D341Med (cell line): Measurements from ENCODE around the gene LAS1L.
"Not testable (repeated sequence)": the region's sequence is repeated elsewhere in the genome, so short reads cannot be mapped to it uniquely, and the experiment has no call there.

Experiments
- DNase-seq: peaks from one replicate; pipeline ENCODE4 v3.0.0; 2012; ENCODE audit warnings: low spot score

LAS1L gene

DNA sequence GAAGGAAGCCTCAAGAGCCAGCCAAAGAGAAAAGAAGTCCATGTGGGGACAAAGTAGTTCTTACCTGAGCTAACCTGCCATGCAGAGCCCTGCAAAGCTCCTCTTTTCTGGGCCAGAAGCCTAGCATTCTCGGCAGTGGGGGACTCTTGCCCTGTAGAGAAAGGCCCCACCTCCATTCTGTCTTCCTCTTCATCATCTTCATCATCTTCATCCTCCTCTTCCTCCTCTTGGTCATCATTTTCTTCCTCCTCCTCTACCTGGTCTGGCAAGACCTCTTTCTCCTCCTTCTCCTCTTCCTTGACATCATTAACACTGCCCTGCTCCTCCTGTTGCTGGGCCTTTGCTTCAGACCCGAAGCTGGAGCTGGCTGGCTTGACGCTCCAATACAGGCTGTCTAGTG, 16.7 kb downstream of the LAS1L start:
- no peak for DNase-seq

DNA sequence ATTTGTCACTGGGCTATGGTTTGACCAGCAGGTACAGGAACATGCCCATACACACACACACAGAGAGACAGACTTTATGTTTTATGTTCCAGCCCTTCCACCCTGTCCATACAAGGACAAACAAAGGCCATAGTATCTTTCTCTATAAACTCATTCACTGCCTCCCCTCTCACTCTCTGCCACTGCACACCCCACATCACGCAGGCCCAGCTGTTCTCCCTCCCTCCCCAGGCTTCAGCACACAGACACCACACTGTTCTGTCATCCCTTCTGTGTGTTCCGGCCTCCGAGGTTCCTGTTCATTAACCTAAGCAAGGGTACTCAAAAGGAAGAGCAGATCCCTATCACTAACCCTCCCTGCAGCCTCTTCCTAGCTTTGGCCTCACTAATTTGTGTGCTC, 17.8 kb downstream of the LAS1L start:
- no peak for DNase-seq

DNA sequence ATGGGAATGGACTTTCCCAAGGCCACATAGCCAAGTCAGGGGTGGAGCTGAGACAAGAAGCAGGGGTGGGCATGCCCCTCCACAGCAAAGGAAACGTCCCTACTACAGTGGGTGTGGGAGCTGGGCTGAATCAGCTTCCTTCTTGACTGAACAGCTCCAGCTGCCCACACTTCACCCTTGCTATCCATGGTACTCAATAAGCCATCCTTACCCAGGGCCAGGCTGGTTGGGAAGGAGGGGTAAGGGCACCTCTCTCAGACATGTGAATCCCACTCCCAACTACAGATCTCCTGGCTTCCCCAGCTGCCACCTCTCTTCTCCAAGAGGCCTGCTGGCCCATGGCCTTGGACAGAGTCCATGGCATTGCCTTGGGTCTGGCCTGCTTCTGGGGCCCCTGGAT, 21.0 kb downstream of the LAS1L start:
- no peak for DNase-seq

DNA sequence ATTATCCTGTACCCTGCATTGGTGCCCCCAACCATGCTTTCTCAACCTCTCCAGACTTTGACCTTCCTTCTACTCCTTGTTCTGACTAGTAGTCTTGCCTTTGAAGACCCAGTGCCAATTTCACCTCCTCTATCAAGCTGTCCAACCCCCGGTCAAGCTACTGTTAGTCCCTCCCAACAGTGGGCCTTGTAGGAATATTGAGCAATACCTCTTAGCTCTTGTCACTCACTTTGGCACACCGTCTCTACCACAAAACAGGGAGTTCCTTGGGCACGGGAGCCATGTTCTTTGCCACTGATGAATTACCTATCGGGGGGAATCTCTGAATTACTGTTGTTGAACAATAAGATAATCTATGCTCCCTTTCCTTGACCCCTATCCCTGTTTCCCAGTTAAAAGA, 25.2 kb downstream of the LAS1L start:
- DNase-seq, result no peak

DNA sequence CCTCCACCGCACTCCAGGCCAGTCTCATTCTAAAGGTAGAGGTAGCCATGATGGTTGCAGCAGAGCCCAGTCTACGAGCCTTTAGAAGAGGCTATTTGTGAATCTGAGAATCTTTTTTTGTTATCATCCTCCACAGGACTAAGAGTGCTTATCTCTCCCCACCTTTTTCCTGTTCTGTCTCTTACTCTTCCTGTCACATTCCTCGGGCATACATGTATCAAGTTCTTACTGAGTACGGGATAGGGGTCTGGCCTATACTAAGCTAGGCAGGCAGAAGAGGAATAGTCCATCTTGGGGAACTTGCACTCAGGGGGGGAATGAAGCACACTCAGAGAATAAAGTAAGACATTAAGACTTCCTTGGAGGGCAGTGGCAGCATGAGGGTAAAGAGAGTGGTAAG, 25.7 kb downstream of the LAS1L start:
- no peak for DNase-seq

- no peak for DNase-seq
Observed at GRCh38 chrX:65502618-65503017, 32.0 kb downstream of the LAS1L start.

GRCh38 chrX:65493431-65493830, 41.2 kb downstream of the LAS1L start:
- no peak for DNase-seq

DNA sequence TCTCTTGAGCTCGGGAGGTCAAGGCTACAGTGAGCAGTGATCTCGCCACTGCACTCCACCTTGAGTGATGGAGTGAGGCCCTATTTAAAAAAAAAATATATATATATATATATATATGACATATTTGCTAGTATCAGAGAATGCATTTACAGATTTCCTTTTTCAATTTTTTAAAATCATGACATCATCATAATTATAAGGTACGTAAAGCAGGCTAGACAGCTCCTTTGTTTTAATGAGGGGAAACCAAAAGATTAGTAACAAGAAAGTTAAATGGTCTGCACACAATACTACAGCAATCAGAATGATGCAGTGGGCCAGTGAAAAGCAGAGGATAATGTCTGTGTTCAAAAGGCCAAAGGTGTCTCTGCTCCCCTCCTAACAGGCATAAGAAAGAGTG, 43.0 kb downstream of the LAS1L start:
- no peak for DNase-seq

GRCh38 chrX:65488495-65488894, 46.1 kb downstream of the LAS1L start:
- DNase-seq, result no peak

GRCh38 chrX:65480960-65481359, 53.6 kb downstream of the LAS1L start:
- DNase-seq, result no peak

DNA sequence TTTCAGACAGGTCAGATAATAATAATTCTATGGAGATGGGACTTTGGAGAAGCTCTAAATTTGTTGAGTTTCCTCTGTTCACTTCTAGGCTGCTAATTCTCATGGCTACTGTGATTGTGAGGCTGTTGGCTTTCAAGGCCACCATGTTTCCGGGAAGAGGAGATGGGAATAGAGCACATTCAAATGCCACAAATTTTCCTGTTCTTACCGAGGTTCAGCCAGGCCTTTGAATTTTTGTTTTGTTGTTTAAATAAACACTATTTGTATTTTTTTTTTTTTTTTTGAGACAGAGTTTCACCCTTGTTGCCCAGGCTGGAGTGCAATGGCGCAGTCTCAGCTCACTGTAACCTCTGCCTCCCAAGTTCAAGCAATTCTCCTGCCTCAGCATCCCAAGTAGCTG, 55.5 kb downstream of the LAS1L start:
- DNase-seq, result not testable (repeated sequence)

GRCh38 chrX:65476564-65476963, 58.0 kb downstream of the LAS1L start:
- no peak for DNase-seq

DNA sequence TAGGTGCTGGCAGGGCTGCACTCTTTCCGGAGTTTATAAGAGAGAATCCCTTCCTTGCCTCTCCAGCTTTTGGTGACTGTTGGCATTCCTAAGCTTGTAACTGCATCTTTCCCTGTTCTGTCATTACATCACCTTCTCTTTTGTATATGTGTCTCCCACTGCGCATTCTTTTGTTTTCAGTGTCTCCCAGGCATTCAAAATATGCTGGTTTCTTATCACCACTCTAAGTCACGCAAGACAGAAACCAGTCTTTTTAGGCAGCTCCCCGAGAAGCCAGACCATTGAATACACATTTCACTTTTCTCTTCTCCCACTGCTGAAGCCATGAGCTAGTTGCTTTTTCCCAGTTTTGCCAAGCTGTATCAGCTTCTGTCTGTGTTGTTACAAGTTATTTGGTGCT, 71.0 kb downstream of the LAS1L start:
- no peak for DNase-seq
